ENCODE data around the gene POU2F3. TPM values are rescaled to one million over a fixed set of nuclear protein-coding genes. Genes with fewer than 3 reads are reported as not detected.

POU2F3 gene
- total and polyA plus RNA-seq, 2 experiments from 2014 or later: not detected

DNA sequence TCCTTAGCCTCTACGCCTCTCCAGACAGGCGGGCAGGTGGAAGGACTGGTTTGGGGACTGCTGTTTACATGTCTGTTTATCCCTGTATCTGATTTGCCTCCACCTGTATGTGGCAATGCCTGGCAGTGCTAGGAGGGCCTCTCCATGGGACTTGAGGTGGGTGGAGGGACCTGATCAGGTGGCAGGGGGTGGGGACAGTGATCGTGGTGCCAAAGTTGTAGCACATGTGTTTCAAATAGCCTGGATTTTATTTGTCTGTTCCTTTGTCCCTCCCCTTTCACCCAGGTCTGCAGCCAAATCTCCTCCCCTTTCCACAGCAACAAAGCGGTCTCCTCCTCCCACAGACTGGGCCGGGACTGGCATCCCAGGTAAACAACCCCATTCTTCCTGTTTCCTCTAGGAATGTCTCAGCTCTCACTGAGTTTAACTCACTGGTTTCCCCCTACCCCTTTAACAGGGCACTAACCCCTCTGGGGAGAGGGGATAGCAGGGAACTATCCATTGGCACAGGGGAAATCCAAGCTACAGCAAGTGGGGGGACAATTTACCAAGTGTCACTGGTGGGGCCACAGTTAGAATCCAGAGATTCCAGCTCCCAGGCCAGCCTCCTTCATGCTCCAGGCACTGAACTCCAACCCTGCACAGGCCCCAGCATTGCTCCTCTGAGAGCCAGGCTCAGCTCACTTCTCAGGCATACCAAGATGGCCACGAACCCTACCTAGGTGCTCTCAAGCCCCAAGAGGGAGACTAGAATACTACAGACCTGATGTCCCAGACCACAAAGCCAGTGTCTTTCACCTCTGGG lies 62.3 kb downstream of the POU2F3 start:
- TF ChIP-seq EZH2phosphoT487 (IDR thresholded peaks at IDR 0.05; ENCODE audit: low read depth, severe bottlenecking, unreplicated experiment): no peak
- no peak for TF ChIP-seq EZH2 (IDR thresholded peaks at IDR 0.05; ENCODE audit: borderline replicate concordance)
- TF ChIP-seq, protein P1, sequence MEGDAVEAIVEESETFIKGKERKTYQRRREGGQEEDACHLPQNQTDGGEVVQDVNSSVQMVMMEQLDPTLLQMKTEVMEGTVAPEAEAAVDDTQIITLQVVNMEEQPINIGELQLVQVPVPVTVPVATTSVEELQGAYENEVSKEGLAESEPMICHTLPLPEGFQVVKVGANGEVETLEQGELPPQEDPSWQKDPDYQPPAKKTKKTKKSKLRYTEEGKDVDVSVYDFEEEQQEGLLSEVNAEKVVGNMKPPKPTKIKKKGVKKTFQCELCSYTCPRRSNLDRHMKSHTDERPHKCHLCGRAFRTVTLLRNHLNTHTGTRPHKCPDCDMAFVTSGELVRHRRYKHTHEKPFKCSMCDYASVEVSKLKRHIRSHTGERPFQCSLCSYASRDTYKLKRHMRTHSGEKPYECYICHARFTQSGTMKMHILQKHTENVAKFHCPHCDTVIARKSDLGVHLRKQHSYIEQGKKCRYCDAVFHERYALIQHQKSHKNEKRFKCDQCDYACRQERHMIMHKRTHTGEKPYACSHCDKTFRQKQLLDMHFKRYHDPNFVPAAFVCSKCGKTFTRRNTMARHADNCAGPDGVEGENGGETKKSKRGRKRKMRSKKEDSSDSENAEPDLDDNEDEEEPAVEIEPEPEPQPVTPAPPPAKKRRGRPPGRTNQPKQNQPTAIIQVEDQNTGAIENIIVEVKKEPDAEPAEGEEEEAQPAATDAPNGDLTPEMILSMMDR (IDR thresholded peaks at IDR 0.05; ENCODE audit: poor library complexity): no peak
- Histone ChIP-seq H3K9me2 (replicated peaks; ENCODE audit: insufficient read depth) (no peaks in the 10 kb centered on the region), H3K9me3 (ENCODE audit: low read depth) (no peaks in the 10 kb centered on the region), H3K4me2 (no peak overlapping the region), H3K27me3 (no peaks in the 10 kb centered on the region), H2AFZ (no peak overlapping the region), H4K20me1 (ENCODE audit: insufficient read depth, poor library complexity, severe bottlenecking) (no peaks in the 10 kb centered on the region), H3K79me2 (no peaks in the 10 kb centered on the region), H3K4me1 (ENCODE audit: insufficient read depth) (peaks cover 3% of the 10 kb centered on the region), H3K4me3 (no peak overlapping the region), H3K36me3 (replicated peaks; ENCODE audit: insufficient read depth, low read depth) (no peaks in the 10 kb centered on the region), H3K27ac (peak overlapping the region; percentile 28)
- DNase-seq (ENCODE audit: low spot score): no peak
- 65% methylated on average over 6 of the region's 6 CpGs for WGBS (ENCODE audit: low lambda C conversion rate, missing lambda C conversion rate)

DNA sequence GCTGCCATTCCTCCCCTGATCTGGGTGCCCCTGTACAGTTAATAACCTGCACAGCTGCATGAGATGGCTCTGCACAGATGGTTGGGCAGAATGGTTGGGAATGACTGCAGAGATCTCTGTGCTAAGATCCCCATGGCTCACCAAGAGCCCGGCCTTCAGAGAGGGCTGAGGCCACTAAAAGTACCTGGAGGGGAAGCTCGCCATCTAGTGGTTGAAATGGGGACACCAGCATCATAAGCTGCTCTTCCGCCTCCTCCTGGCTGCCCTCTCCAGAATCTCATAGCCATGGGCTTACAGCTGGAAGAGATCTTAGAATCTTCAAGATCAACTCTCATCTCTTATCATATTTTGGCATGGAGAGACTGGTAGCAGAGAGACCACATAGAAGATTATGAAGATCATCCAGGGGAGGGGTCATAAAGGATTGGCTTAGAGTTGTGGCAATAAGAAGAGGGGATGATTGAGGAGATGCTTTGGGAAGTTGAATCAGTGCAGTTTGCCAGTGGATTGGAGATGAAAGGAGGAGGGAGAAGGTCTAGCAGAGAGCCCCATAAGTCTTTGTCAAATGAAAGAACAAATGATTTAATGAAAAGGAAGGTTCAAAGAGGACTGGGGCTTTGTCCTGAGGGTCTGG lies 63.2 kb downstream of the POU2F3 start:
- WGBS (ENCODE audit: low lambda C conversion rate, missing lambda C conversion rate): 22% methylated on average over 3 of the region's 3 CpGs

DNA sequence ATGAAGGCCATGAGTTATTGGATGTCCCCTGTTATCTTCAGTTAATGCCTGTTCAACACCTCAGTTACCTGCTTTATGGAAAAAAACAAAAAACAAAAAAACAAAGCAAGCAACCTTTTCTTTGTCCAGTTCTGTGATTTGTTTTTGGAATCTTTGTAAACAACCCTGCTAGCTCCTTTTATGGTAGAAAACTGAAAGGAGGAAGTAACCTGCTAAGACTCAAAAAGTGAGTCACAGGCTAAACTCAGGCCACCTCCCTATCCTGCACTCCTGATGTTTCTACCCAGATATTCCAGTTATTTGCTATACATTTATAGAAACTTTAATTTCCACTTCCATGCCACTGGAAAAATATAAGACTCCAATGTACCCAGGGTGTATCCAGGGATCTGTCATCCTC lies 64.6 kb downstream of the POU2F3 start:
- H3K27ac ChIP-seq: no peak overlapping the region
- no peaks in the 10 kb centered on the region for H4K20me1 ChIP-seq (ENCODE audit: insufficient read depth, poor library complexity, severe bottlenecking)
- no peaks in the 10 kb centered on the region for H3K9me2 ChIP-seq (replicated peaks; ENCODE audit: insufficient read depth)
- H3K9me3 ChIP-seq (ENCODE audit: low read depth): no peaks in the 10 kb centered on the region
- no peak overlapping the region for H2AFZ ChIP-seq
- no peaks in the 10 kb centered on the region for H3K27me3 ChIP-seq
- no peak overlapping the region for H3K4me3 ChIP-seq
- no peaks in the 10 kb centered on the region for H3K36me3 ChIP-seq (replicated peaks; ENCODE audit: insufficient read depth, low read depth)
- no peak for TF ChIP-seq EZH2phosphoT487 (IDR thresholded peaks at IDR 0.05; ENCODE audit: low read depth, severe bottlenecking, unreplicated experiment)
- TF ChIP-seq EZH2 (IDR thresholded peaks at IDR 0.05; ENCODE audit: borderline replicate concordance): no peak
- TF ChIP-seq, protein P1 (IDR thresholded peaks at IDR 0.05; ENCODE audit: poor library complexity): no peak
- no peak overlapping the region for H3K4me2 ChIP-seq
- DNase-seq (ENCODE audit: low spot score): peak; percentile 47
- peaks cover 3% of the 10 kb centered on the region for H3K4me1 ChIP-seq (ENCODE audit: insufficient read depth)
- H3K79me2 ChIP-seq: no peaks in the 10 kb centered on the region

More for the DNA sequence above, 63.2 kb downstream of the POU2F3 start:
- no peak overlapping the region for H3K4me3 ChIP-seq
- H3K9me2 ChIP-seq (replicated peaks; ENCODE audit: insufficient read depth): no peaks in the 10 kb centered on the region
- H3K79me2 ChIP-seq: no peaks in the 10 kb centered on the region
- H3K36me3 ChIP-seq (replicated peaks; ENCODE audit: insufficient read depth, low read depth): no peaks in the 10 kb centered on the region
- H3K4me1 ChIP-seq (ENCODE audit: insufficient read depth): peaks cover 3% of the 10 kb centered on the region
- no peak overlapping the region for H2AFZ ChIP-seq
- no peak overlapping the region for H3K4me2 ChIP-seq
- H3K9me3 ChIP-seq (ENCODE audit: low read depth): no peaks in the 10 kb centered on the region
- no peak overlapping the region for H3K27ac ChIP-seq
- H3K27me3 ChIP-seq: no peaks in the 10 kb centered on the region
- H4K20me1 ChIP-seq (ENCODE audit: insufficient read depth, poor library complexity, severe bottlenecking): no peaks in the 10 kb centered on the region
- peak; percentile 91 for DNase-seq (ENCODE audit: low spot score)
- TF ChIP-seq EZH2 (IDR thresholded peaks at IDR 0.05; ENCODE audit: borderline replicate concordance): no peak
- TF ChIP-seq, protein P1 (IDR thresholded peaks at IDR 0.05; ENCODE audit: poor library complexity): peak; percentile 79
